MM.1S (cell line): ENCODE results near the gene SLC6A12.

Source experiments
- DNase-seq: peaks from one replicate; pipeline ENCODE4 v3.0.0-alpha.2; 2015
- H2AFZ ChIP-seq: fragments of 300-600 bp; sonication (generic); 2 replicates; pipeline ENCODE4 v1.6.0; 2016; ENCODE audit warnings: antibody characterized with exemption, low read length
- H3F3A ChIP-seq: fragments of 300-600 bp; sonication (generic); 2 replicates; pipeline ENCODE4 v1.6.1; 2016; ENCODE audit warnings: mild to moderate bottlenecking, antibody characterized with exemption, low read length, moderate library complexity, mixed read lengths; ENCODE audit not compliant: insufficient read depth
- H3K27ac ChIP-seq: fragments of 300-600 bp; sonication (generic); 2 replicates; pipeline ENCODE4 v1.5.1; 2016; ENCODE audit warnings: mild to moderate bottlenecking, low read length
- H3K27me3 ChIP-seq: fragments of 300-600 bp; sonication (generic); replicated peaks from 2 replicates; pipeline ENCODE4 v1.6.0; 2016; ENCODE audit warnings: low read length; ENCODE audit not compliant: insufficient read depth
- H3K36me3 ChIP-seq: fragments of 300-600 bp; sonication (generic); replicated peaks from 2 replicates; pipeline ENCODE4 v1.6.1; 2016; ENCODE audit warnings: mild to moderate bottlenecking, low read length, mixed read lengths; ENCODE audit not compliant: insufficient read depth
- H3K4me1 ChIP-seq: fragments of 300-600 bp; sonication (generic); 2 replicates; pipeline ENCODE4 v1.6.1; 2016; ENCODE audit warnings: low read length, mixed read lengths
- H3K4me2 ChIP-seq: fragments of 300-600 bp; sonication (generic); 2 replicates; pipeline ENCODE4 v1.6.0; 2016; ENCODE audit warnings: low read depth, low read length
- H3K4me3 ChIP-seq: fragments of 300-600 bp; sonication (generic); 2 replicates; pipeline ENCODE4 v1.5.1; 2016; ENCODE audit warnings: low read length, mixed read lengths
- H3K79me2 ChIP-seq: fragments of 300-600 bp; sonication (generic); 2 replicates; pipeline ENCODE4 v1.6.1; 2016; ENCODE audit warnings: mixed run types, low read length, mixed read lengths
- H3K9ac ChIP-seq: fragments of 300-600 bp; sonication (generic); 2 replicates; pipeline ENCODE4 v1.6.1; 2016; ENCODE audit warnings: low read length, mixed read lengths
- H3K9me2 ChIP-seq: fragments of 300-600 bp; sonication (generic); replicated peaks from 2 replicates; pipeline ENCODE4 v1.6.1; 2016; ENCODE audit warnings: mild to moderate bottlenecking, low read length, mixed read lengths; ENCODE audit not compliant: insufficient read depth
- H3K9me3 ChIP-seq: fragments of 300-600 bp; sonication (generic); replicated peaks from 2 replicates; pipeline ENCODE4 v1.6.1; 2016; ENCODE audit warnings: mild to moderate bottlenecking, low read length, mixed read lengths; ENCODE audit not compliant: insufficient read depth
- H4K20me1 ChIP-seq: fragments of 300-600 bp; sonication (generic); 2 replicates; pipeline ENCODE4 v1.6.1; 2016; ENCODE audit warnings: mild to moderate bottlenecking, low read length, moderate library complexity, mixed read lengths; ENCODE audit not compliant: insufficient read depth
- CTCF ChIP-seq: fragments of 300-600 bp; sonication (generic); IDR thresholded peaks from 2 replicates; pipeline ENCODE4 v1.5.1; 2016; ENCODE audit warnings: antibody characterized with exemption, low read length, mixed read lengths
- EZH2 ChIP-seq: fragments of 300-600 bp; sonication (generic); optimal IDR thresholded peaks from 2 replicates; pipeline ENCODE3; 2017; ENCODE audit warnings: low read depth, mild to moderate bottlenecking, antibody characterized with exemption, low read length, mixed read lengths
- EZH2phosphoT487 ChIP-seq: fragments of 300-600 bp; sonication (generic); IDR thresholded peaks from 2 replicates; pipeline ENCODE4 v1.6.1; 2018; ENCODE audit warnings: antibody characterized with exemption, low read length

The SLC6A12 gene

GRCh38 chr12:229441-230191 is 15.7 kb upstream of the SLC6A12 start:
- Histone ChIP-seq H3K9me3 (no peaks in the 10 kb centered on the region), H4K20me1 (no peaks in the 10 kb centered on the region), H3K9me2 (no peaks in the 10 kb centered on the region), H3K9ac (no peak overlapping the region), H2AFZ (no peak overlapping the region), H3F3A (no peaks in the 10 kb centered on the region), H3K4me3 (no peak overlapping the region), H3K4me1 (no peaks in the 10 kb centered on the region), H3K79me2 (no peaks in the 10 kb centered on the region), H3K27me3 (peaks cover 76% of the 10 kb centered on the region), H3K27ac (no peak overlapping the region), H3K36me3 (no peaks in the 10 kb centered on the region), H3K4me2 (no peak overlapping the region)
- no peak for DNase-seq
- TF ChIP-seq CTCF (no peak), EZH2 (no peak), EZH2phosphoT487 (no peak)

- DNase-seq: no peak
- no peak overlapping the region for H3K4me3 ChIP-seq
- no peak overlapping the region for H2AFZ ChIP-seq
- no peaks in the 10 kb centered on the region for H3K4me1 ChIP-seq
- H3K9me3 ChIP-seq: no peaks in the 10 kb centered on the region
- TF ChIP-seq EZH2 (no peak), EZH2phosphoT487 (no peak), CTCF (no peak)
- no peaks in the 10 kb centered on the region for H3F3A ChIP-seq
- no peak overlapping the region for H3K4me2 ChIP-seq
- no peaks in the 10 kb centered on the region for H3K79me2 ChIP-seq
- no peaks in the 10 kb centered on the region for H4K20me1 ChIP-seq
- no peak overlapping the region for H3K27ac ChIP-seq
- H3K36me3 ChIP-seq: no peaks in the 10 kb centered on the region
- peaks cover 82% of the 10 kb centered on the region for H3K27me3 ChIP-seq
- H3K9ac ChIP-seq: no peak overlapping the region
- no peaks in the 10 kb centered on the region for H3K9me2 ChIP-seq
Measured at GRCh38 chr12:228846-229200, 14.9 kb upstream of the SLC6A12 start.

DNA sequence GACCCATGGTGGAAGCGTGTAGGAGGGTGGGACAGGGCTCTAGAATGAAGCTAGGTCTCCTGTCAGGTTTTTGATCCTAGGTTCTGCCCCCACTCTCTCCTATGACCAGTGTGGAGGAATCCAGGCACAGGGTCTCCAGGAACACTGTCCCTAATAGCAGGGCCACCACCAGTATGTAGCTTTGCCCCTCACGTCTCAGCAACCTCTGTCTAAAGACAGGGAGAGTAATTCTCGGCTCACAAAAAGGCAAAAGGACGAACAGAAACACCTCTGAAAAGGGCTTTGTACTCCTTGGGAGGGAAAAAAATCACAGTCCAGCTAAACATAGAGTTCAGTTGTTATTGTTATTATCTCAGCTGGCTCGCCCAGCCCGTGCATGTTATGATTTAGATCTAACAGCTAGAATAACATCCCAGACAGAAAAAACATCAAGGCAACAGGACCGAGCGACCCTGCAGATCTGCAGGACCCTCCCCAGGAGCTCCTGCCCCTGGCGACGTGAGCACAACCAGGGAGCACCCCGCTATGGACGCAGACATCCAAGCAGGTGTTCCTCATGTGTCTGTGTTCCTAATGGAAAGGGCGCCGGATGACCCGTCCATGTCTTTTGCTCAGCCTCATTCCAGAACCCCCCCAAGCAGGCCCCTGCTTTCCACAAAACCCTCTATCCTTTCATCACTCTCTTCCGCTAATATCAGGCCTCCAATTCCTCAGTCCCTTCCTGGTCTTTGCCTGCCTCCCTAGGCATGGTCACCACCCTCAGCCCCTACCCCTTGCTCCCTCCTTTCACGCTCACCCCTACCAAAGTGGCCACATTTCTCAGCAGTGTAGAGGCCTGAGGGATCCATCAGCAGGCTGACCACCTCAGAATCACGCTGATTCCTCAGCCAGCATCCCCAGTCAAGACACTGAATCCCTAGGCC is 14.2 kb upstream of the SLC6A12 start:
- Histone ChIP-seq H2AFZ (no peak overlapping the region), H3K9me2 (no peaks in the 10 kb centered on the region), H3K9me3 (no peaks in the 10 kb centered on the region), H3F3A (no peaks in the 10 kb centered on the region), H3K36me3 (no peaks in the 10 kb centered on the region), H4K20me1 (no peaks in the 10 kb centered on the region), H3K4me2 (no peak overlapping the region), H3K4me3 (no peak overlapping the region), H3K27ac (no peak overlapping the region), H3K27me3 (peaks cover 87% of the 10 kb centered on the region), H3K79me2 (no peaks in the 10 kb centered on the region), H3K4me1 (no peaks in the 10 kb centered on the region), H3K9ac (no peak overlapping the region)
- TF ChIP-seq CTCF: no peak
- no peak for TF ChIP-seq EZH2phosphoT487
- TF ChIP-seq EZH2: no peak
- DNase-seq: no peak
